ENCODE results near the gene NTRK2.

DNA sequence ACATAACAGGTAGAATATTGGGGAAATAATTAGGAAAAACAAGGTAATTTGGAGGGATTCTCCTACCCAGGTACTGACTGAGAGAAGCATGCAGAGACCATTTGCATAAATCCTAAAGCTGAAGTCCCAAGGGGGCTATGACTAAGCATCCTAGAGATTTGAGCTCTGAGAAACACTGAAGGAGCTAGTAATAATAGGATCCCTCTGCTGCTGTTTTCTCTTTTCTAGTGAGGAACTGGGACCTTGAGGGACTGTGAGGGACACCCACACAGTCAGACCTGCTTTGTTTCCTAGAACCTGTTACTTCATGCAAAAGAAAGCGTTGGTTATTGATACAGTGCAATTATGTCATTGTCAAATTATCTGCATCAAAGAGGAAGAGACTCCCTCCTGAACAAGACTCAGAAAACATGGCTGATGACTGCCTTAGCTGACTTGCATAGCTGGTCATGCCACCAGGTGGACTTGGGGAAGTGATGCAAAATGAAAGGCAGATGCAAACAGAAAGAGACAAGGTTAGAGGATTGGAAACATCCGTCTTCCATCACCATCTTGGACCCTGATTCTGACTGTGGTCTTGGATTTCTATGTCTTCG is 335.4 kb downstream of the NTRK2 start:
- TF ChIP-seq, protein P1, sequence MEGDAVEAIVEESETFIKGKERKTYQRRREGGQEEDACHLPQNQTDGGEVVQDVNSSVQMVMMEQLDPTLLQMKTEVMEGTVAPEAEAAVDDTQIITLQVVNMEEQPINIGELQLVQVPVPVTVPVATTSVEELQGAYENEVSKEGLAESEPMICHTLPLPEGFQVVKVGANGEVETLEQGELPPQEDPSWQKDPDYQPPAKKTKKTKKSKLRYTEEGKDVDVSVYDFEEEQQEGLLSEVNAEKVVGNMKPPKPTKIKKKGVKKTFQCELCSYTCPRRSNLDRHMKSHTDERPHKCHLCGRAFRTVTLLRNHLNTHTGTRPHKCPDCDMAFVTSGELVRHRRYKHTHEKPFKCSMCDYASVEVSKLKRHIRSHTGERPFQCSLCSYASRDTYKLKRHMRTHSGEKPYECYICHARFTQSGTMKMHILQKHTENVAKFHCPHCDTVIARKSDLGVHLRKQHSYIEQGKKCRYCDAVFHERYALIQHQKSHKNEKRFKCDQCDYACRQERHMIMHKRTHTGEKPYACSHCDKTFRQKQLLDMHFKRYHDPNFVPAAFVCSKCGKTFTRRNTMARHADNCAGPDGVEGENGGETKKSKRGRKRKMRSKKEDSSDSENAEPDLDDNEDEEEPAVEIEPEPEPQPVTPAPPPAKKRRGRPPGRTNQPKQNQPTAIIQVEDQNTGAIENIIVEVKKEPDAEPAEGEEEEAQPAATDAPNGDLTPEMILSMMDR (IDR thresholded peaks at IDR 0.05), result no peak
- TF ChIP-seq POLR2A (IDR thresholded peaks at IDR 0.05), result no peak
